RWPE1 (cell line): ENCODE measurements around the gene TTLL12.

ENCODE experiments used
- CTCF ChIA-PET: fragments of 350-600 bp; sonication (Branson Sonifier 250); formaldehyde crosslinking; extraction: SDS; loops from one replicate; lab custom pipeline; 2021; lab: Yijun Ruan, JAX
- POLR2A ChIA-PET: fragments of 400-600 bp; formaldehyde crosslinking; extraction: SDS; loops from one replicate; lab custom pipeline; 2020; ENCODE audit warnings: antibody characterized with exemption; ENCODE audit not compliant: low non-redundant PET; lab: Yijun Ruan, JAX
- DNase-seq: peaks from one replicate; pipeline ENCODE4 v3.0.0; 2012; ENCODE audit warnings: low spot score
- H3K27ac ChIP-seq: fragments of 450-650 bp; 2 replicates; pipeline ENCODE4 v1.5.1; 2017
- CTCF ChIP-seq: fragments of 450-650 bp; conservative IDR thresholded peaks from 2 replicates; pipeline ENCODE4 v1.5.1; 2017; ENCODE audit warnings: low read depth, mild to moderate bottlenecking

TTLL12 gene

GRCh38 chr22:43205748-43206508 lies 19.0 kb upstream of the TTLL12 start:
- ChIA-PET CTCF (interaction anchor here (0.6 kb wide), 1 partner anchor 10 kb away, joined by 3 read pairs; no protein-coding TSS in a partner anchor), POLR2A (no interaction called here)
- no peak overlapping the region for H3K27ac ChIP-seq
- TF ChIP-seq CTCF = no peak
- DNase-seq = no peak

- ChIA-PET POLR2A (no interaction called here), CTCF (interaction anchor here (0.6 kb wide), 1 partner anchor 10 kb away, joined by 3 read pairs; no protein-coding TSS in a partner anchor)
- DNase-seq = no peak
- TF ChIP-seq CTCF = no peak
- H3K27ac ChIP-seq = no peak overlapping the region
Observed at GRCh38 chr22:43205261-43205691, 18.3 kb upstream of the TTLL12 start.

- ChIA-PET POLR2A (no interaction called here), CTCF (no interaction called here)
- no peak overlapping the region for H3K27ac ChIP-seq
- DNase-seq = no peak
- no peak for TF ChIP-seq CTCF
Observed at GRCh38 chr22:43203471-43203981, 16.6 kb upstream of the TTLL12 start.

- ChIA-PET CTCF (no interaction called here), POLR2A (no interaction called here)
- H3K27ac ChIP-seq = no peak overlapping the region
- DNase-seq = no peak
- no peak for TF ChIP-seq CTCF
Observed at GRCh38 chr22:43202756-43203410, 15.9 kb upstream of the TTLL12 start.

GRCh38 chr22:43202326-43202725 lies 15.4 kb upstream of the TTLL12 start:
- CTCF ChIA-PET = interaction anchor here (0.6 kb wide), 1 partner anchor 22 kb away, joined by 7 read pairs; no protein-coding TSS in a partner anchor
- POLR2A ChIA-PET = no interaction called here
- no peak for TF ChIP-seq CTCF
- no peak overlapping the region for H3K27ac ChIP-seq
- no peak for DNase-seq

GRCh38 chr22:43201486-43202219 lies 14.7 kb upstream of the TTLL12 start:
- no peak for TF ChIP-seq CTCF
- ChIA-PET POLR2A (no interaction called here), CTCF (interaction anchor here (0.6 kb wide), 1 partner anchor 21 kb away, joined by 7 read pairs; no protein-coding TSS in a partner anchor)
- DNase-seq = no peak
- no peak overlapping the region for H3K27ac ChIP-seq
